Measurements from ENCODE around the gene MS4A10. TPM values are rescaled to one million over a fixed set of nuclear protein-coding genes. Genes with fewer than 3 reads are reported as not detected.

Gene MS4A10
- not detected in 2 replicates for total RNA-seq

GRCh38 chr11:60785136-60785535, at the start of gene MS4A10:
Gene MS4A10, plus strand, starts transcription at chr11:60785333. Its CDS starts 5,003 bp downstream, at chr11:60790336.

DNA sequence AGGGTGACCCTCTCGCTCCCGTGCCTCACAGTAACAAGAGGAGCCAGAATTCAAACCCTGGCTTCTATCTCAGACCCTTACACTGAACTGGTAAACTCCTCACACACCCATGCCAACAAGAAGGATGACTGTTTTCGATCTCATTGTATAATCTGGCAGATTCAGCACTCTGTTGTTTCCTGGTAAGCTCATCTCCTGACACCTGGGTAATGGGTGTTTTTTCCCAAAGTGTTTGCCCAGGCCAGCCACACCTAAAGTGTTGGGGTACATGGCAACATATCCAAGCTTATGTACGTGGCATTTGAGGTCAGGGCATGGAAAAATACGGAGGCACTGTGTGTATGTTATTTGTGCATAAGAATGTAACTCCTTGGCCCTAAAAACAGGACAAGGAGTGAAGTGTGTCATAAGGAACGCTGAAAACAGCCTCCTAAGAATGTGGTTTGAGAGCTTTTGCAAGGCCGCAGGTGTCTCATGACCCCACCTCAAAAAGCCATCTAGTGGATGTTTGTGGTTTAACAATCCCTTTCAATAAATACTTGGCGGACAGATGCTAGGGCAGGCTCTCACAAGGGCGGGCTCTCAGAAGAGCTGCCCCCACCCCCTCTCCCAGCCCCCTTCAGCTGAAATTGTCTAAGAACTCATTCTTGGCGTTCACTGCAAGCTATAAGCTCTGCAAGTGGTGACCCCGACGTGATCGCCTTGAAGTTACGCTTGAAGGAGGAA, 28.7 kb upstream of the MS4A10 start, which contains the start of gene MS4A15:
MS4A15 (plus strand) TSS at position 561 of the 726 bp plus-strand sequence. CDS start 6,867 bp downstream, outside the sequence.

GRCh38 chr11:60841797-60842667, 56.9 kb downstream of the MS4A10 start, which contains the start of gene CCDC86:
Gene CCDC86, plus strand, starts transcription at chr11:60842113. Its CDS starts 12 bp downstream, at chr11:60842125.

Other genes with a start within 250 kb of the MS4A10 start
- not detected in 2 replicates for gene MS4A8, start 85.7 kb upstream of the MS4A10 start, total RNA-seq
- gene MS4A18, start 60.6 kb upstream of the MS4A10 start, total RNA-seq, result not detected in 2 replicates
- gene MS4A15, start 28.5 kb upstream of the MS4A10 start, total RNA-seq, result not detected in 2 replicates
- 1.2 and 3.3 TPM in 2 replicates for gene CCDC86, start 56.8 kb downstream of the MS4A10 start, total RNA-seq
- 0.16 and 1.5 TPM in 2 replicates for gene PTGDR2, start 70.6 kb downstream of the MS4A10 start, total RNA-seq
- gene ZP1, start 82.2 kb downstream of the MS4A10 start, total RNA-seq, result 0.32 TPM in 1 of 2 replicates, not detected in the other
- 29.6 and 32.6 TPM in 2 replicates for gene PRPF19, start 121.3 kb downstream of the MS4A10 start, total RNA-seq
- 17.7 and 23.8 TPM in 2 replicates for gene TMEM109, start 128.8 kb downstream of the MS4A10 start, total RNA-seq
- gene TMEM132A, start 139.1 kb downstream of the MS4A10 start, total RNA-seq, result 9.0 and 10.7 TPM in 2 replicates
- gene SLC15A3, start 166.8 kb downstream of the MS4A10 start, total RNA-seq, result 11.0 and 22.6 TPM in 2 replicates
- gene CD6, start 186.3 kb downstream of the MS4A10 start, total RNA-seq, result not detected in 2 replicates